GM12801 (cell line): ENCODE data around the gene APOH.

Experiments used
- CTCF ChIP-seq: IDR thresholded peaks from one replicate; pipeline ENCODE4 v1.5.1; 2011; ENCODE audit warnings: control low read depth; ENCODE audit not compliant: insufficient read length; ENCODE audit errors: extremely low read depth

APOH gene

GRCh38 chr17:66221755-66222530 lies 7.3 kb downstream of the APOH start:
- TF ChIP-seq CTCF, result no peak

- no peak for TF ChIP-seq CTCF
These were observed 7.9 kb downstream of the APOH start for GRCh38 chr17:66221343-66221742.

- no peak for TF ChIP-seq CTCF
These were observed 9.0 kb downstream of the APOH start for GRCh38 chr17:66220079-66220835.

GRCh38 chr17:66215529-66215911 lies 13.7 kb downstream of the APOH start:
- TF ChIP-seq CTCF, result no peak

- TF ChIP-seq CTCF, result no peak
These were observed 14.2 kb downstream of the APOH start for GRCh38 chr17:66214884-66215528.

- TF ChIP-seq CTCF, result no peak
These were observed 18.0 kb downstream of the APOH start for GRCh38 chr17:66211047-66211810.

GRCh38 chr17:66210208-66210574 lies 19.0 kb downstream of the APOH start:
- TF ChIP-seq CTCF, result no peak
